ENCODE data around the gene CX3CR1.

The CX3CR1 gene

GRCh38 chr3:39327053-39327745, 47.4 kb upstream of the CX3CR1 start (continued):
- no peak for TF ChIP-seq BCL6B (tag by site-specific recombination; IDR thresholded peaks at IDR 0.05)
- no peak for TF ChIP-seq ZBTB1 (tag by site-specific recombination; IDR thresholded peaks at IDR 0.05)
- no peak for TF ChIP-seq PRDM10 (tag by site-specific recombination; IDR thresholded peaks at IDR 0.05)
- no peak for TF ChIP-seq ZNF585B (tag by site-specific recombination; IDR thresholded peaks at IDR 0.05)
- TF ChIP-seq ZSCAN23 (tag by site-specific recombination; IDR thresholded peaks at IDR 0.05) = no peak

GRCh38 chr3:39325236-39325635, 45.4 kb upstream of the CX3CR1 start:
- Histone ChIP-seq H3K4me3 (ENCODE audit: low read depth, low read length) (no peak overlapping the region), H3K27ac (ENCODE audit: extremely low read depth, low read depth, low read length) (no peak overlapping the region), H3K4me1 (ENCODE audit: control insufficient read depth, insufficient read depth, low read length) (no peaks in the 10 kb centered on the region), H3K9me3 (ENCODE audit: control insufficient read depth, insufficient read depth, low read depth, low read length) (no peaks in the 10 kb centered on the region), H3K36me3 (ENCODE audit: control insufficient read depth in 2 of 2, insufficient read depth in 1 of 2, low read length in 2 of 2) (no peaks in the 10 kb centered on the region)
- ChIA-PET CTCF (no interaction called here), POLR2A (no interaction called here)
- TF ChIP-seq ZBTB8A (tag by site-specific recombination; IDR thresholded peaks at IDR 0.05) (no peak), ZSCAN16 (tag by site-specific recombination; IDR thresholded peaks at IDR 0.05) (no peak), ZNF146 (tag by site-specific recombination; IDR thresholded peaks at IDR 0.05) (no peak), ZNF335 (tag by site-specific recombination; conservative IDR thresholded peaks at IDR 0.05) (no peak)

GRCh38 chr3:39323494-39323893, 43.7 kb upstream of the CX3CR1 start:
- ChIA-PET CTCF (no interaction called here), POLR2A (no interaction called here)
- no peaks in the 10 kb centered on the region for H3K36me3 ChIP-seq (ENCODE audit: control insufficient read depth in 2 of 2, insufficient read depth in 1 of 2, low read length in 2 of 2)
- no peak overlapping the region for H3K27ac ChIP-seq (ENCODE audit: extremely low read depth, low read depth, low read length)
- no peaks in the 10 kb centered on the region for H3K9me3 ChIP-seq (ENCODE audit: control insufficient read depth, insufficient read depth, low read depth, low read length)
- H3K4me1 ChIP-seq (ENCODE audit: control insufficient read depth, insufficient read depth, low read length) = no peaks in the 10 kb centered on the region
- no peak overlapping the region for H3K4me3 ChIP-seq (ENCODE audit: low read depth, low read length)
- TF ChIP-seq ZNF785 (tag by site-specific recombination; IDR thresholded peaks at IDR 0.05) = no peak
- TF ChIP-seq PBX3 (CRISPR knock-in tag; IDR thresholded peaks at IDR 0.05) = no peak
- TF ChIP-seq SP3 (tag by site-specific recombination; IDR thresholded peaks at IDR 0.05) = no peak
- no peak for TF ChIP-seq ZNF555 (tag by site-specific recombination; conservative IDR thresholded peaks at IDR 0.05)
- no peak for TF ChIP-seq ZBTB21 (tag by site-specific recombination; IDR thresholded peaks at IDR 0.05)
- TF ChIP-seq PATZ1 (tag by site-specific recombination; IDR thresholded peaks at IDR 0.05) = no peak
- no peak for TF ChIP-seq ZNF514 (tag by site-specific recombination; IDR thresholded peaks at IDR 0.05)
- TF ChIP-seq ZEB2 (tag by site-specific recombination; IDR thresholded peaks at IDR 0.05) = no peak
- no peak for TF ChIP-seq ZNF426 (tag by site-specific recombination; IDR thresholded peaks at IDR 0.05)
- no peak for TF ChIP-seq TSHZ1 (tag by site-specific recombination; IDR thresholded peaks at IDR 0.05; ENCODE audit: borderline replicate concordance)
- TF ChIP-seq ZNF560 (tag by site-specific recombination; IDR thresholded peaks at IDR 0.05; ENCODE audit: borderline replicate concordance) = no peak
